ENCODE measurements around the gene HOXA4.

- TF ChIP-seq POLR2A (IDR thresholded peaks at IDR 0.05): no peak
- TF ChIP-seq, protein P1, sequence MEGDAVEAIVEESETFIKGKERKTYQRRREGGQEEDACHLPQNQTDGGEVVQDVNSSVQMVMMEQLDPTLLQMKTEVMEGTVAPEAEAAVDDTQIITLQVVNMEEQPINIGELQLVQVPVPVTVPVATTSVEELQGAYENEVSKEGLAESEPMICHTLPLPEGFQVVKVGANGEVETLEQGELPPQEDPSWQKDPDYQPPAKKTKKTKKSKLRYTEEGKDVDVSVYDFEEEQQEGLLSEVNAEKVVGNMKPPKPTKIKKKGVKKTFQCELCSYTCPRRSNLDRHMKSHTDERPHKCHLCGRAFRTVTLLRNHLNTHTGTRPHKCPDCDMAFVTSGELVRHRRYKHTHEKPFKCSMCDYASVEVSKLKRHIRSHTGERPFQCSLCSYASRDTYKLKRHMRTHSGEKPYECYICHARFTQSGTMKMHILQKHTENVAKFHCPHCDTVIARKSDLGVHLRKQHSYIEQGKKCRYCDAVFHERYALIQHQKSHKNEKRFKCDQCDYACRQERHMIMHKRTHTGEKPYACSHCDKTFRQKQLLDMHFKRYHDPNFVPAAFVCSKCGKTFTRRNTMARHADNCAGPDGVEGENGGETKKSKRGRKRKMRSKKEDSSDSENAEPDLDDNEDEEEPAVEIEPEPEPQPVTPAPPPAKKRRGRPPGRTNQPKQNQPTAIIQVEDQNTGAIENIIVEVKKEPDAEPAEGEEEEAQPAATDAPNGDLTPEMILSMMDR (IDR thresholded peaks at IDR 0.05): no peak
Measured at GRCh38 chr7:27151931-27152815, 21.6 kb upstream of the HOXA4 start, which contains the start of gene HOXA3.
